ENCODE measurements around the gene GOLGA5.

The GOLGA5 gene

DNA sequence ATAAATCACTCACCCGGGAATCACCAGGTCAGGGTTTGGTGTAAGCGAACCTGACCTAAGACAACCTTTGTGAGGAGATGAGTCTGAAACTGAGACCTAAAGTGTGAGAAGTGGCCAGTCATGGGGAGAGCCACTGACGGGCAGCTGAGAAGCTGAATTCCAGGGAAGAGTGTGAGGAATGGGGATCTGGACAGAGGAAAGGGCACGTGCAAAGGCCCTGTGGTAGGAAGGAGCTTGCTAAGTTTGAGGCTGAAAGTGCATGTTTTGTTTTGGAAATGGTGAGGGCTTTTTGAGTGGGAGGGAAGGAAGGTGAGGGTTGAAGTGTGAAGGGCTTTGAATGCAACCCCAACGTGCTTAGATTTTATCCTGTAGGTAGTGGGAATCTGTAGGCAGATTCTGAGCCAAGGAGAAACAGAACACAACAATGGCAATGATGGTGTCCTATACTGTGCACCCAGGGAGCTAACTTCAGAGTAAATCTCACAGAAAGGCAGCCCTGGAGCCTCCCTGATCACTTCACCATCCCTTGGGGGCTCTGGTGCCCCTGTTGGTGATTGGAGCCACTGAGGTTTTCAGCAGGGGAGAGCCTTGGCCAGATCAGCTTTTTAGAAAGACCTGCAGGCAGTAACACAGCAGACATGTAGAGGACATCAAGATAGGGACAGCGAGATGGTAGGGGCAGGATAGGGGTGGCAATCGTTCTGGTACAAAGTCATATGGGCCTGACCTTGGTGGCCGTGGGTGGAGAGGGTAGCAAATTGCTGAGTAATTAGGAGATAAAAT lies 91.4 kb downstream of the GOLGA5 start:
- DNase-seq, result no peak

DNA sequence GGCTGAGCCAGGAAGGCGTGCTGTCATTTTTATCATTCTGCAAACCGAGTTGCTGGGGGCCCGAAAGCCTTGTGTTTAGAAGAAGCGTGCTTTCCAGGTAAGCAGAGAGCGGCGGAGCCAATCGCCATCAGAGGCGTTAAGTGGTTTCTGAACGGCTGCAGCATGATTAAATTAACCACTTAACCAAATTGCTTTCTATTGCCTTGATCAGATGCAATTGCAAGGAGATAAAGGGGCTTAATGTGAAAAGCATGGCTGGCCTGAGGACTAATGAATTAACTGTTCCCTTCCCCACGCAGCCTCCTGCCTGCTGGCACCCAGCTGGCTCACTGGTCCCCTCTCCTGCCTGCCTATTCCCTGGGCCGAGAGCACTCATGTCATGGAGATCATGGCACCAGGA lies 92.2 kb downstream of the GOLGA5 start:
- DNase-seq, result peak; percentile 50

DNA sequence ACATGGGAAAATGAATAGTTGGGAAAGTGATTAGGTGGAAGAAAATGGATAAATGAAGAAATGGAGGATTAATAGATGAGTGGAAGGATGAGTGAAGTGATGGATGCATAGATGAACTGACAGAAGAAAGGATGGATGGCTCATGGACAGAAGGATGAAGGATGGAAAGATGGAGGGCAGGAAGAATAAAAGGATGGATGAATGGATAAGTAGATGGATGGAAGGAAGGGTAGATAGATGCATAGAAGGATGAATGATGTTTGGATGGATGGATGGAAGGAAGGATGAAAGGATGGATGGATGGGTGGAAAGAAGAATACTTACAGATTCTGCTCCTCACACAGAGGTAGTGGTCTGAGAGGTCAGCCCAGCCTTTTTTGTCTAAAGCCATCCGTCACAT lies 93.1 kb downstream of the GOLGA5 start:
- no peak for DNase-seq

DNA sequence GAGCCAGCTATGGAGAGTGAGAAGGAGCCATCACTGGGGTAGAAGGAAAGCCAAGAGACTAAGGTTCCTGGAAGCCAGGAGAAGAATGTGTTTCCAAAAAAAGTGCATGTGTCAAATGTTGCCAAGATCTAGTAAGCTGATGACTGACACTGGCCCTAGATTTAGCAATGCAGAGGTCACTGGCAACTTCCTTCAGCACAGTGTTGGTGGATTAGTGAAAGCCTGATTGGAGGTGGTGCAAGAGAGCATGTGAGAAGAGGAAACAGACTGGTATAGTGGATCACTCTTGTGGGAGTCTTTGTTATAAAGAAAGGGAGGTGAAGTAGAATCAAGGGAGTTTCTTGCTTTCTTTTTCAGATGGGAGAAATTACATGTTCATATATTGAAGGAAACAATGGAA lies 94.8 kb downstream of the GOLGA5 start:
- no peak for DNase-seq

Data from NCI-H2081 treated with DMSO at 0.1 percent for 48 hours (cell line).